Osteoblast (primary cell): ENCODE data around the gene ZNF425. TPM values are rescaled to one million over a fixed set of nuclear protein-coding genes. Genes with fewer than 3 reads are reported as not detected.
"Not testable (repeated sequence)": the region's sequence is repeated elsewhere in the genome, so short reads cannot be mapped to it uniquely, and the experiment has no call there.

Experiments
- DNase-seq: peaks from one replicate; pipeline ENCODE4 v3.0.0; 2011; ENCODE audit warnings: low spot score, mixed read lengths; ENCODE audit not compliant: insufficient read length; ENCODE audit errors: missing footprints
- H2AFZ ChIP-seq: 2 replicates; pipeline ENCODE4 v1.6.0; 2011; ENCODE audit warnings: mild to moderate bottlenecking, low read length
- H3K27ac ChIP-seq: 2 replicates; pipeline ENCODE4 v1.5.1; 2011; ENCODE audit warnings: mild to moderate bottlenecking, low read depth, low read length, moderate library complexity
- H3K27me3 ChIP-seq: 2 replicates; pipeline ENCODE4 v1.6.0; 2012; ENCODE audit warnings: mild to moderate bottlenecking, control low read depth, inconsistent platforms, low read length, moderate library complexity; ENCODE audit not compliant: insufficient read depth
- H3K36me3 ChIP-seq: 2 replicates; pipeline ENCODE4 v1.5.1; 2011; ENCODE audit warnings: mild to moderate bottlenecking, low read length, control low read depth, moderate library complexity; ENCODE audit not compliant: insufficient read depth
- H3K4me1 ChIP-seq: 2 replicates; pipeline ENCODE4 v1.5.1; 2011; ENCODE audit warnings: mild to moderate bottlenecking, low read length, control low read depth, moderate library complexity; ENCODE audit not compliant: insufficient read depth
- H3K4me2 ChIP-seq: 2 replicates; pipeline ENCODE4 v1.6.0; 2011; ENCODE audit warnings: mild to moderate bottlenecking, low read length; ENCODE audit not compliant: insufficient read depth
- H3K4me3 ChIP-seq: fragments of 200-600 bp; sonication (generic); 3 replicates; pipeline ENCODE4 v1.5.1; 2012; ENCODE audit warnings: mild to moderate bottlenecking, low read length, inconsistent platforms; ENCODE audit not compliant: insufficient read depth
- H3K79me2 ChIP-seq: 2 replicates; pipeline ENCODE4 v1.6.0; 2012; ENCODE audit warnings: mild to moderate bottlenecking, low read length, control low read depth, inconsistent platforms; ENCODE audit not compliant: insufficient read depth
- H3K9me3 ChIP-seq: 2 replicates; pipeline ENCODE4 v1.5.1; 2011; ENCODE audit warnings: low read depth, low read length, control low read depth
- H4K20me1 ChIP-seq: 2 replicates; pipeline ENCODE4 v1.6.0; 2012; ENCODE audit warnings: mild to moderate bottlenecking, low read length, control low read depth; ENCODE audit not compliant: insufficient read depth
- total RNA-seq: library from RNA; depleted of rRNA; stranded (reverse); fragments of >200 nt; gene quantifications from 2 replicates; pipeline ENCODE4 v1.2.3, GENCODE V29; 2012
- TF ChIP-seq, protein P1 (sequence below): IDR thresholded peaks from 2 replicates; pipeline ENCODE4 v1.5.1; 2011; ENCODE audit warnings: mild to moderate bottlenecking, low read depth, low read length, moderate library complexity; ENCODE audit errors: extremely low read depth

Gene ZNF425
- total RNA-seq, 1 donor, result 4.3 TPM

DNA sequence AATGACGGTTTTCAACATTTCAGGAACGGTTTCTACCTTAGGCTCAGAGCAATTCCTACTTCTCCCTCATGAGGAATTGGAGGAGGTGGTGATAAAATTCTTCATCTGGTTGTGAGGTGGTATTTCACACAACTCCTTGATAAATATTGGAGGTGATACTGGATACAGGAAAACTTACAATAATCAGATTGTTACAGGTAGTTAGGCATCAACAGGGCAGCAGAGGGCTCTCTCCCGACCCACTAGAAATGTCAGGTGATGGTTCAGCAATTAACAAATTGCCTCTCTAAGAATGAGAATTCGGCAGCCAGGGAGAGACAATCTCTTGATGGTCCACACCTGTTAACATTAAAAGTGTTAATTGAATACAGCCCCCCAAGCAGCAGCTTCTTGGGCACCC is 58.3 kb downstream of the ZNF425 start:
- Histone ChIP-seq H3K4me1 (no peaks in the 10 kb centered on the region), H3K36me3 (peaks cover 26% of the 10 kb centered on the region), H3K27ac (no peak overlapping the region), H3K27me3 (no peaks in the 10 kb centered on the region), H3K4me3 (no peak overlapping the region), H3K4me2 (no peak overlapping the region), H4K20me1 (no peaks in the 10 kb centered on the region), H3K9me3 (no peaks in the 10 kb centered on the region), H3K79me2 (no peaks in the 10 kb centered on the region), H2AFZ (no peak overlapping the region)
- TF ChIP-seq, protein P1, sequence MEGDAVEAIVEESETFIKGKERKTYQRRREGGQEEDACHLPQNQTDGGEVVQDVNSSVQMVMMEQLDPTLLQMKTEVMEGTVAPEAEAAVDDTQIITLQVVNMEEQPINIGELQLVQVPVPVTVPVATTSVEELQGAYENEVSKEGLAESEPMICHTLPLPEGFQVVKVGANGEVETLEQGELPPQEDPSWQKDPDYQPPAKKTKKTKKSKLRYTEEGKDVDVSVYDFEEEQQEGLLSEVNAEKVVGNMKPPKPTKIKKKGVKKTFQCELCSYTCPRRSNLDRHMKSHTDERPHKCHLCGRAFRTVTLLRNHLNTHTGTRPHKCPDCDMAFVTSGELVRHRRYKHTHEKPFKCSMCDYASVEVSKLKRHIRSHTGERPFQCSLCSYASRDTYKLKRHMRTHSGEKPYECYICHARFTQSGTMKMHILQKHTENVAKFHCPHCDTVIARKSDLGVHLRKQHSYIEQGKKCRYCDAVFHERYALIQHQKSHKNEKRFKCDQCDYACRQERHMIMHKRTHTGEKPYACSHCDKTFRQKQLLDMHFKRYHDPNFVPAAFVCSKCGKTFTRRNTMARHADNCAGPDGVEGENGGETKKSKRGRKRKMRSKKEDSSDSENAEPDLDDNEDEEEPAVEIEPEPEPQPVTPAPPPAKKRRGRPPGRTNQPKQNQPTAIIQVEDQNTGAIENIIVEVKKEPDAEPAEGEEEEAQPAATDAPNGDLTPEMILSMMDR, result no peak
- peak; percentile 76 for DNase-seq

DNA sequence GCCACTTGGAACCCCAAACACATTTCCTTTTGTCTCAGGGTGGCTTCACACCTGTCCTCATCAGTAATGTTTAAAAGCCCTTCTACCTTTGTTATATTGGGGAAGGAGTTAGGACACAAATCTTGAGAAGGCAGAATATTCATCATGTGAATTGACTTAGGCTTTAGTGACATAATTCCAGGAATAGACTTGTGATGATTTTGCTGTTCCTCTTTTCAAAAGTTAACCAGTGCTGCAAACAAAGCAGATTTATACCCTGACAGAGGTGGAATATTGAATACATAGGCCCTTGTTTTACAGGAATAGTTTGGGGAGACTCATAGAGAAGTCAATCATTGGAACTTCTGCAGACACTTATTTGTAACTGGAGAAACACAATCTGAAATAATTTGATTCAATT is 62.6 kb downstream of the ZNF425 start:
- Histone ChIP-seq H3K79me2 (no peaks in the 10 kb centered on the region), H3K36me3 (no peaks in the 10 kb centered on the region), H3K4me3 (no peak overlapping the region), H2AFZ (no peak overlapping the region), H3K27me3 (no peaks in the 10 kb centered on the region), H3K4me2 (no peak overlapping the region), H4K20me1 (no peaks in the 10 kb centered on the region), H3K9me3 (no peaks in the 10 kb centered on the region), H3K27ac (no peak overlapping the region), H3K4me1 (no peaks in the 10 kb centered on the region)
- no peak for DNase-seq
- TF ChIP-seq, protein P1, result no peak

DNA sequence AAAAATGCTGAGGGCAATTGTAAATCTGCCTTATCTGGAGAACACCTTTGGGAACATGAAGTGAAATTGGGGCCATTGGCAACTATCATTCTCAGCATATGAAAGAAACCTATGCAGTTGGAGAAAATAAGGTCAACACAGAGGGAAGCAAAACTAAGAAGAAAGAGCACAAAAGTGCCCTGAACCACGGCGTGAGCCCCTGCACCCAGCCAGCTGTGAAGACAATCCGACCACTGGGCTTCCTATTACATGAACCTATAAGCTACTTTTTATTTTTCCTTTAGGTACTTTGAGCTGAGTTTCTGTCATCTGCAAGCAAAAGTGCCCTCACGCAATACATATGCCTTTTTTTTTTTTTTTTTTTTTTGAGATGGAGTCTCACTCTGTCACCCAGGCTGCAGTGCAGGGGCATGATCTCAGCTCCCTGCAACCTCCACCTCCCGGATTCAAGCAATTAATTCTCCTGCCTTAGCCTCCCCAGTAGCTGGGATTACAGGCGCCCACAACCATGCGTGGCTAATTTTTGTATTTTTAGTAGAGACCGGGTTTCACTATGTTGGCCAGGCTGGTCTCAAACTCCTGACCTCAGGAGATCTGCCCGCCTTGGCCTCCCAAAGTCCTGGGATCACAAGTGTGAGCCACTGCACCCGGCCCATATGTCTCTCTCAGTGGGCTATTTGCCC is 63.8 kb downstream of the ZNF425 start:
- not testable (repeated sequence) for H3K4me1 ChIP-seq, H3K79me2 ChIP-seq, H2AFZ ChIP-seq, H3K4me2 ChIP-seq, H3K27me3 ChIP-seq, H4K20me1 ChIP-seq, DNase-seq, H3K36me3 ChIP-seq, H3K9me3 ChIP-seq, H3K27ac ChIP-seq, H3K4me3 ChIP-seq

DNA sequence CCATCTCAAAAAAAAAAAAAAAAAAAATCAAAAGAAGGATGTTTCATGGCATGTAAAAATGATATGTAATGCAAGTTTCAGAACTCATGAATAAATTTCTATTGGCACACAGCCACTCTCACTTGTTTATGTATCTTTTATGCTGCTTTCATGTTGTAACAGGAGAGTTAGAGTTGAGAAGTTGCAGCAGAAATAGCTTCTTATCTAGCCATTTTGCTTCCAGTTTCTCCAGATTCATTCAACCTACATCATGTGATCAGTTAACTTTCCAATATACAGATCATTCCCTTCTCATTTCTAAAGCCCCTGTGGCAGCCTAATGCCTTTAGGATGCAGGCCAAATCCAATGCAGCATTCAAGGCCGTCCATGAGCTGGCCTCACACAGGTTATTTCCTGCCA is 66.0 kb downstream of the ZNF425 start:
- Histone ChIP-seq H3K79me2 (no peaks in the 10 kb centered on the region), H3K27ac (no peak overlapping the region), H3K27me3 (no peaks in the 10 kb centered on the region), H3K36me3 (no peaks in the 10 kb centered on the region), H3K4me2 (no peak overlapping the region), H3K9me3 (no peaks in the 10 kb centered on the region), H3K4me1 (no peaks in the 10 kb centered on the region), H3K4me3 (no peak overlapping the region), H2AFZ (no peak overlapping the region), H4K20me1 (no peaks in the 10 kb centered on the region)
- TF ChIP-seq, protein P1, result no peak
- no peak for DNase-seq
